Large intestine (tissue), 3 donors: ENCODE measurements around the gene PRR20G. TPM values are rescaled to one million over a fixed set of nuclear protein-coding genes. Genes with fewer than 3 reads are reported as not detected.
"Not testable (repeated sequence)": the region's sequence is repeated elsewhere in the genome, so short reads cannot be mapped to it uniquely, and the experiment has no call there.

Experiments
- DNase-seq, 2 donors: peaks; one replicate each; pipeline versions ENCODE4 v3.0.0 to v3.0.0-alpha.2; 2013
- H3K27ac ChIP-seq: one replicate; pipeline ENCODE4 v1.5.1; 2013; ENCODE audit warnings: low read length
- H3K27me3 ChIP-seq: 2 replicates; pipeline ENCODE4 v1.6.1; 2013; ENCODE audit warnings: low read length; ENCODE audit not compliant: control insufficient read depth, insufficient read depth
- H3K36me3 ChIP-seq: 2 replicates; pipeline ENCODE4 v1.6.1; 2013; ENCODE audit warnings: low read length; ENCODE audit not compliant: control insufficient read depth, insufficient read depth
- H3K4me1 ChIP-seq: one replicate; pipeline ENCODE4 v1.6.1; 2013; ENCODE audit warnings: low read length; ENCODE audit not compliant: control insufficient read depth, insufficient read depth
- H3K4me3 ChIP-seq: one replicate; pipeline ENCODE4 v1.5.1; 2013; ENCODE audit warnings: low read length
- H3K9me3 ChIP-seq: one replicate; pipeline ENCODE4 v1.6.1; 2013; ENCODE audit warnings: mild to moderate bottlenecking, low read depth, low read length, moderate library complexity; ENCODE audit not compliant: control insufficient read depth
- WGBS: methylation state at CpG from one replicate; pipeline ENCODE4 v1.1.5; 2013; ENCODE audit warnings: low lambda C conversion rate; ENCODE audit not compliant: insufficient coverage; 5-methylcytosine and 5-hydroxymethylcytosine counted together
- polyA plus RNA-seq: library from polyadenylated mRNA; unstranded; fragments of 120-200 nt; gene quantifications from one replicate; pipeline ENCODE4 v1.2.1, GENCODE V29; 2013

PRR20G gene
- polyA plus RNA-seq, 1 donor, result not detected

DNA sequence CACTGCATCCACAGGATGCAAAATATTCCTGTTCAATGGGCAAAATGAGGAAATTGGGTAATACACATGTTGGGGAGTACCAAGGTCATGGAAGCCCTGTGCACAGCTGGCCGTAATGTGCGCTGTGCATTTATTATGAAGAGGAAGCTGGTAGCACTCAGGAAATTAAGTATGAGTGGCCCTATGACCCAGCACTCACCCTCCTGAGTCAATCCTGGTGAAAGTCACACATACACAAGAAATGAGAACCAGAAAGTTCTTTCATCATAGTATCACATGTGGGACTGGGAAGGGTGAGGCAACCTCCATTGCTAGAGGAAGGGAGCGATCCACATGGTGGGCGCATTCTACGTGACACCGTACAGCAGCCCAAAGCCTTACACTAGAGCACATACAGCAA lies 11.4 kb upstream of the PRR20G start:
- no peaks in the 10 kb centered on the region for H3K36me3 ChIP-seq
- peaks cover 5% of the 10 kb centered on the region for H3K27me3 ChIP-seq
- no peaks in the 10 kb centered on the region for H3K9me3 ChIP-seq
- DNase-seq, result no peak
- H3K4me3 ChIP-seq, result no peak overlapping the region
- H3K27ac ChIP-seq, result no peak overlapping the region
- 73% methylated on average over 3 of the region's 6 CpGs for WGBS
- no peaks in the 10 kb centered on the region for H3K4me1 ChIP-seq

- H3K36me3 ChIP-seq, result no peaks in the 10 kb centered on the region
- H3K4me1 ChIP-seq, result no peaks in the 10 kb centered on the region
- H3K4me3 ChIP-seq, result no peak overlapping the region
- no peak overlapping the region for H3K27ac ChIP-seq
- WGBS, result 87% methylated on average over 3 of the region's 5 CpGs
- no peaks in the 10 kb centered on the region for H3K9me3 ChIP-seq
- DNase-seq, result no peak
- H3K27me3 ChIP-seq, result peaks cover 5% of the 10 kb centered on the region
Observed at GRCh38 chr3:127296959-127297358, 9.1 kb upstream of the PRR20G start.

- DNase-seq, result no peak
- no peaks in the 10 kb centered on the region for H3K4me1 ChIP-seq
- peaks cover 4% of the 10 kb centered on the region for H3K27me3 ChIP-seq
- no peak overlapping the region for H3K27ac ChIP-seq
- H3K9me3 ChIP-seq, result no peaks in the 10 kb centered on the region
- 100% methylated on average over 2 of the region's 3 CpGs for WGBS
- no peak overlapping the region for H3K4me3 ChIP-seq
- no peaks in the 10 kb centered on the region for H3K36me3 ChIP-seq
Observed at GRCh38 chr3:127296166-127296565, 8.3 kb upstream of the PRR20G start.

GRCh38 chr3:127293650-127294049 lies 5.8 kb upstream of the PRR20G start:
- H3K9me3 ChIP-seq, H3K36me3 ChIP-seq, H3K4me3 ChIP-seq, H3K27me3 ChIP-seq, H3K27ac ChIP-seq, DNase-seq, H3K4me1 ChIP-seq: not testable (repeated sequence)
- no CpG with 5 or more reads among the region's 16 CpGs for WGBS

GRCh38 chr3:127291611-127292010 lies 3.8 kb upstream of the PRR20G start:
- H3K4me1 ChIP-seq, result no peaks in the 10 kb centered on the region
- H3K27ac ChIP-seq, result no peak overlapping the region
- no peaks in the 10 kb centered on the region for H3K36me3 ChIP-seq
- peaks cover 7% of the 10 kb centered on the region for H3K9me3 ChIP-seq
- H3K4me3 ChIP-seq, result no peak overlapping the region
- H3K27me3 ChIP-seq, result no peaks in the 10 kb centered on the region
- no peak for DNase-seq

DNA sequence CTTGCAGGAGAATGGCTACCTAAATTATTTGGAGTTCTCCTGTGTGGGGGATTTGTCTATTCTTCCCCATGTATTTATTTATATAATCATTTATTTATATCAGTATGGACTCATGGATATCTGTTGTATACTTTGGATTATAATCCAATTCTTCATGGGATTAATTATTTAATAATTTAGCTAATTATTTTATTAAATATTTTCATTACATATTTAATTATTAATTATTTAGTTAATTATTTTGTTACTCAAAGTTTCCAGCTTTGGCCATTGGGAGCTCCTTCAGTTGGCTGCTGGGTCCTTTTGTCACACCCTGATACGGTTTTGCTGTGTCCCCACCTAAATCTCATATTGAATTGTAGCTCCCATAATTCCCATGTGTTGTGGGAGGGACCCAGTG lies 3.3 kb upstream of the PRR20G start:
- DNase-seq, result no peak
- H3K27me3 ChIP-seq, result no peaks in the 10 kb centered on the region
- H3K9me3 ChIP-seq, result peaks cover 7% of the 10 kb centered on the region
- H3K4me1 ChIP-seq, result no peaks in the 10 kb centered on the region
- H3K4me3 ChIP-seq, result no peak overlapping the region
- H3K36me3 ChIP-seq, result no peaks in the 10 kb centered on the region
- no peak overlapping the region for H3K27ac ChIP-seq
- WGBS, result no CpG with 5 or more reads among the region's 1 CpG

DNA sequence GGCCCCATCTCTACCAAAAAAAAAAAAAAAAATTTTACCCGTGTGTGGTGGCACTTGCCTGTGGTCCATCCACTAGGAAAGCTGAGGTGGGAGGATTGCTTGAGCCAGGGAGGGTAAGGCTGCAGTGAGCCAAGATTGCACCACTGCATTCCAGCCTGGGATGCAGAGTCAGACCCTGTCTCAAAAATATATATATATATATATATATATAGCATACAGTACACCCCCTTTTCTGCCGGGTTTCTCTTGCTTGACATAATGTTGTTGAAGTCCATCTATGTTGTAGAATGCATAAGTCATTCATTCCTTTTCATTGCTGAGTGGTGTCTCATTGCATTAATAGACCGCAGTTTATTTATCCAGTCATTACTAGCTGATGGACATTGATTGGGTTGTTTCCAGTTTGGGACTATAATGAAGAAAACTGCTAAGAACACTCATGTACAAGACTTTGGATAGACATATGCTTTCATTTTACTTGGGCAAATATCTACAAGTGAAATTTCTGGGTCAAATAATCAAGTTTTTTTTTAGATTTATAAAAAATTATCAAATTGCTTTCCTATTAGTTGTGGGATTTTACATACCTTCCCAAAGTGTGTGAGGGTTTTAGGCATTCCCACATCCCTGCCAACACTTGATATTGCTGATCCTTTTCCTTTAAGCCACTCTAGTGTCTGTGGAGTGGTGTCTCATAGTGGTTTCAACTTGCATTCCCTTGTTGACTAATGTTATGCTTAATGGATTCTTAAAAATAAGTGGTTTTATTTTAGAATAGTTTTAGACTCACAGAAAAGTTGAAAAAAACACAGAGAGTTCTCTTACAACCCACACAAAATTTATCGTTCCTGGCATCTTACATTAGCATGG lies 2.1 kb upstream of the PRR20G start:
- Histone ChIP-seq H3K4me1 (no peaks in the 10 kb centered on the region), H3K27ac (no peak overlapping the region), H3K36me3 (no peaks in the 10 kb centered on the region), H3K27me3 (no peaks in the 10 kb centered on the region), H3K9me3 (peaks cover 7% of the 10 kb centered on the region), H3K4me3 (no peak overlapping the region)
- no peak for DNase-seq
- WGBS, result 100% methylated on average over 1 of the region's 4 CpGs

GRCh38 chr3:127288921-127289705 lies 1.3 kb upstream of the PRR20G start:
- Histone ChIP-seq H3K27ac (no peak overlapping the region), H3K27me3 (no peaks in the 10 kb centered on the region), H3K36me3 (no peaks in the 10 kb centered on the region), H3K9me3 (peaks cover 10% of the 10 kb centered on the region), H3K4me3 (no peak overlapping the region), H3K4me1 (no peaks in the 10 kb centered on the region)
- DNase-seq, result no peak
- WGBS, result no CpG with 5 or more reads among the region's 23 CpGs

GRCh38 chr3:127288343-127288742 lies 497 bp upstream of the PRR20G start:
- Histone ChIP-seq H3K4me1 (no peaks in the 10 kb centered on the region), H3K27me3 (no peaks in the 10 kb centered on the region), H3K4me3 (no peak overlapping the region), H3K36me3 (no peaks in the 10 kb centered on the region), H3K27ac (no peak overlapping the region), H3K9me3 (peaks cover 10% of the 10 kb centered on the region)
- no peak for DNase-seq
- 90% methylated on average over 2 of the region's 17 CpGs for WGBS

GRCh38 chr3:127286571-127287140 lies 1.2 kb downstream of the PRR20G start:
- H3K9me3 ChIP-seq, result peaks cover 10% of the 10 kb centered on the region
- WGBS, result 92% methylated on average over 5 of the region's 9 CpGs
- no peak overlapping the region for H3K27ac ChIP-seq
- H3K27me3 ChIP-seq, result no peaks in the 10 kb centered on the region
- H3K36me3 ChIP-seq, result no peaks in the 10 kb centered on the region
- H3K4me3 ChIP-seq, result no peak overlapping the region
- H3K4me1 ChIP-seq, result no peaks in the 10 kb centered on the region
- DNase-seq, result no peak
